GM19397 (cell line): ENCODE data around the gene MED8.

Experiments
- ATAC-seq: cut with Tn5 transposase; IDR thresholded peaks from one replicate; pipeline ENCODE4 v1.9.1; 2021; ENCODE audit warnings: mild to moderate bottlenecking, moderate library complexity; ENCODE audit not compliant: unreplicated experiment

The MED8 gene

DNA sequence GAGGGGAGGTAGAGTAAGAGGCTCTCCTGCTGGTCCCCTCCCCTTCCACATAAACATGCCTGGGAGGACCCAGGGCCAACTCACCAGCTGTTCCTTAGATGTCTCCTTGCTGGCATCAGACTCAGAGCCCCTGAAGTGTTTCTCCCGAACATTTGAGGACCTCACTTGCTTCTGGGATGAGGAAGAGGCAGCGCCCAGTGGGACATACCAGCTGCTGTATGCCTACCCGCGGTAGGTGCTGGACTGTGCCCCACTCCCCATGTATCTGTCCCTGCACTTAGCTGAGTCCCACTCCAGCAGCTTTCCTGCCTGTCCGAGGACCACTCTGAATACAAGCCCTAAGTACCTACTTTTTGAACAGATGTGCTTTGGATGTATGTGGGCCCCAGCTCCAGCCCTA is 51.6 kb downstream of the MED8 start:
- no peak for ATAC-seq

DNA sequence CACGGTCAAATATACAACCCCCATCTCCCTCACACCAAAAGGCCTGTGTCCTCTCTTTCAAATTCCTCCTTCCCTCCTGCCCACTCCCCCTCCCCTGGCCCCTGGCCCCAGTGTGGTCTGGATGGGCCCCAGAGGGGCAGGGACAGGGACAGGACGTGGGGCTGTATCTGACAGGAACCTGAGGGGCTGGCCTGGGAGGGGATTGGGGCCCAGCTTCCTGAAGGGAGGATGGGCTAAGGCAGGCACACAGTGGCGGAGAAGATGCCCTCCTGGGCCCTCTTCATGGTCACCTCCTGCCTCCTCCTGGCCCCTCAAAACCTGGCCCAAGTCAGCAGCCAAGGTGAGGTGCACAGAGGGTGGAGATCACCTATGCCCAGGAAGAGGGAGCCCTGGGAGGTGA is 52.0 kb downstream of the MED8 start, which contains the start of gene MPL:
MPL (plus strand) TSS at position 231 of the 400 bp plus-strand sequence; CDS start at position 262, 31 bp downstream.
- ATAC-seq: no peak

DNA sequence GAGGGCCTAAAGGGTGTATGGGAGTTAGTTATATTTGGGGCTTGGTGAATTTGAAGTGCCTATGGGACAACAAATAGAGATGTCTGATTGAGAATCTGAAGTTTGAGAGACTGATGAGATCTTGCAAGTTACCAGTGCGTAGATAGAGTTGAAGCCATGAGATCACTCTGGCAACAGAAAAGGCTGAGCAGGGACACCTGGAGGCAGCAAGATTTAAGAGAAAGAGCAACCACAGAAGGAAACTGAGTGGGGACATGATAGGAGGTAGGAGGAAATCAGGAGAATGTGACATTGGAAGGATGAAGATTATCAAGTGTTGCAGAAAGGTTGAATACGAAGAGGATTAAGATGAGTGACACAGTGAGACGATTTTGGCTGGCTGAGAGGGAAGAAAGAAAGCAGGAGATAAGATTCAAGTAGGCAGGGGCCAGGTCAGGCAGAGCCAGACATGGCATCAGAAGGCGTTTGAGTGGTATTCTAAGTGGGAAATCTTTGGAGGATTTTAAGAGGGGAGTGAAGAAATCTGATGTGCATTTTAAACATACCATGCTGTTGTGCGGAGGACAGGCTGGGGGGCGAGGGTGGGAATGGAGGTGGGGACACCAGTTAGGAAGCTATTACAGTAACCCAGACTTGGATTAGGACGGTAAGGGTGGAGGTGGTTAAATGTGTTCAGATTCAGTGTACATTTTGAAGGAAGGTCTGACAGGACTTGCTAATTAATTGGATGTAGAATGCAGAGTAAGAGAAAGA is 55.0 kb downstream of the MED8 start:
- ATAC-seq: no peak
